SK-N-SH treated with all-trans-retinoic acid at 6 μM for 48 hours (cell line): Measurements from ENCODE around the gene ACTR5.

ENCODE experiments used
- ATAC-seq: fragments of 200-7000 bp; cut with Tn5 transposase; 3 replicates; pipeline ENCODE4 v1.9.1; 2020; ENCODE audit warnings: mild to moderate bottlenecking, moderate library complexity
- ARNTL ChIP-seq: fragments of 450-650 bp; formaldehyde crosslinking; IDR thresholded peaks from 2 replicates; pipeline ENCODE4 v1.5.0; 2020; ENCODE audit warnings: low read depth, mild to moderate bottlenecking, moderate library complexity, borderline replicate concordance
- BACH2 ChIP-seq: fragments of 250-450 bp; sonication (Bioruptor Pico); IDR thresholded peaks from 2 replicates; pipeline ENCODE4 v1.9.0; 2021; ENCODE audit warnings: mild to moderate bottlenecking, borderline replicate concordance
- CREB5 ChIP-seq: fragments of 250-450 bp; sonication (Bioruptor Pico); IDR thresholded peaks from 2 replicates; pipeline ENCODE4 v1.5.1; 2020; ENCODE audit warnings: low read depth, mild to moderate bottlenecking, moderate library complexity
- CSDC2 ChIP-seq: fragments of 250-450 bp; sonication (Bioruptor Pico); IDR thresholded peaks from 2 replicates; pipeline ENCODE4 v1.5.0; 2020; ENCODE audit warnings: mild to moderate bottlenecking, moderate library complexity
- CSRNP3 ChIP-seq: fragments of 250-450 bp; sonication (Bioruptor Pico); IDR thresholded peaks from 2 replicates; pipeline ENCODE4 v1.5.1; 2021; ENCODE audit warnings: mild to moderate bottlenecking, moderate library complexity
- ESRRG ChIP-seq: fragments of 250-450 bp; sonication (Bioruptor Pico); IDR thresholded peaks from 2 replicates; pipeline ENCODE4 v1.6.1; 2021; ENCODE audit warnings: mild to moderate bottlenecking
- GLIS3 ChIP-seq: fragments of 250-450 bp; sonication (Bioruptor Pico); IDR thresholded peaks from 2 replicates; pipeline ENCODE4 v1.5.0; 2020; ENCODE audit warnings: mild to moderate bottlenecking, moderate library complexity
- ISL1 ChIP-seq: fragments of 250-450 bp; sonication (Bioruptor Pico); IDR thresholded peaks from 2 replicates; pipeline ENCODE4 v2.1.2; 2022; ENCODE audit warnings: mild to moderate bottlenecking, moderate library complexity
- OSR1 ChIP-seq: fragments of 250-450 bp; sonication (Bioruptor Pico); IDR thresholded peaks from 2 replicates; pipeline ENCODE4 v1.8.0; 2022; ENCODE audit warnings: moderate library complexity, mild to moderate bottlenecking, inconsistent platforms
- PATZ1 ChIP-seq: fragments of 250-450 bp; sonication (Bioruptor Pico); IDR thresholded peaks from 2 replicates; pipeline ENCODE4 v1.8.0; 2020; ENCODE audit warnings: mild to moderate bottlenecking, moderate library complexity, borderline replicate concordance
- PPARA ChIP-seq: fragments of 250-450 bp; sonication (Bioruptor Pico); IDR thresholded peaks from 2 replicates; pipeline ENCODE4 v1.5.0; 2020; ENCODE audit warnings: mild to moderate bottlenecking, borderline replicate concordance
- RARB ChIP-seq: fragments of 250-450 bp; sonication (Bioruptor Pico); IDR thresholded peaks from 2 replicates; pipeline ENCODE4 v1.8.0; 2021; ENCODE audit warnings: mild to moderate bottlenecking, moderate library complexity
- TCF4 ChIP-seq: fragments of 250-450 bp; sonication (Bioruptor Pico); IDR thresholded peaks from 2 replicates; pipeline ENCODE4 v1.8.0; 2021; ENCODE audit warnings: mild to moderate bottlenecking, moderate library complexity, borderline replicate concordance
- TOX ChIP-seq: fragments of 250-450 bp; sonication (Bioruptor Pico); IDR thresholded peaks from 2 replicates; pipeline ENCODE4 v1.8.0; 2021; ENCODE audit warnings: mild to moderate bottlenecking, moderate library complexity, borderline replicate concordance
- ZFP3 ChIP-seq: fragments of 250-450 bp; sonication (Bioruptor Pico); IDR thresholded peaks from 2 replicates; pipeline ENCODE4 v1.5.0; 2020; ENCODE audit warnings: mild to moderate bottlenecking, moderate library complexity
- ZFP30 ChIP-seq: fragments of 450-650 bp; formaldehyde crosslinking; IDR thresholded peaks from 2 replicates; pipeline ENCODE4 v1.5.0; 2022; ENCODE audit warnings: mild to moderate bottlenecking, moderate library complexity
- ZNF565 ChIP-seq: fragments of 450-650 bp; formaldehyde crosslinking; conservative IDR thresholded peaks from 2 replicates; pipeline ENCODE4 v1.5.0; 2020; ENCODE audit warnings: low read depth, mild to moderate bottlenecking, moderate library complexity
- ZNF70 ChIP-seq: fragments of 450-650 bp; formaldehyde crosslinking; IDR thresholded peaks from 2 replicates; pipeline ENCODE4 v1.5.0; 2020; ENCODE audit warnings: mild to moderate bottlenecking, moderate library complexity
- ZNF8 ChIP-seq: fragments of 450-650 bp; formaldehyde crosslinking; IDR thresholded peaks from 2 replicates; pipeline ENCODE4 v1.5.0; 2020; ENCODE audit warnings: mild to moderate bottlenecking, moderate library complexity

The ACTR5 gene

GRCh38 chr20:38723017-38723847 lies 25.0 kb upstream of the ACTR5 start:
- no peak; the same call in 2 of the 3 replicates for ATAC-seq
- TF ChIP-seq GLIS3 (CRISPR knock-in tag) (no peak), CSDC2 (CRISPR knock-in tag) (no peak)

GRCh38 chr20:38723848-38724625 lies 24.2 kb upstream of the ACTR5 start, which contains the start of gene SLC32A1:
SLC32A1 (plus strand) TSS chr20:38724486; CDS start chr20:38724725, 239 bp downstream.
- no peak for TF ChIP-seq ZNF8 (CRISPR knock-in tag)
- no peak for TF ChIP-seq ARNTL
- TF ChIP-seq PATZ1 (CRISPR knock-in tag): no peak
- TF ChIP-seq ZFP3: no peak
- TF ChIP-seq OSR1 (CRISPR knock-in tag): no peak
- TF ChIP-seq ESRRG: no peak
- TF ChIP-seq ISL1 (CRISPR knock-in tag): no peak
- TF ChIP-seq CSRNP3 (CRISPR knock-in tag): no peak
- no peak for TF ChIP-seq TOX (CRISPR knock-in tag)
- no peak for TF ChIP-seq ZNF565 (CRISPR knock-in tag)
- no peak for ATAC-seq

- no peak for ATAC-seq
- TF ChIP-seq TOX (CRISPR knock-in tag): no peak
- TF ChIP-seq RARB (CRISPR knock-in tag): no peak
- TF ChIP-seq CREB5 (CRISPR knock-in tag): no peak
- no peak for TF ChIP-seq OSR1 (CRISPR knock-in tag)
- no peak for TF ChIP-seq PPARA (CRISPR knock-in tag)
- TF ChIP-seq PATZ1 (CRISPR knock-in tag): no peak
- no peak for TF ChIP-seq CSDC2 (CRISPR knock-in tag)
- no peak for TF ChIP-seq BACH2 (CRISPR knock-in tag)
- no peak for TF ChIP-seq ISL1 (CRISPR knock-in tag)
- no peak for TF ChIP-seq ZFP30 (CRISPR knock-in tag)
- no peak for TF ChIP-seq TCF4 (CRISPR knock-in tag)
- no peak for TF ChIP-seq ZNF8 (CRISPR knock-in tag)
- no peak for TF ChIP-seq ZNF565 (CRISPR knock-in tag)
- TF ChIP-seq ZNF70 (CRISPR knock-in tag): no peak
These were observed 23.6 kb upstream of the ACTR5 start for GRCh38 chr20:38724626-38725147.
